Mesendoderm (in vitro differentiated cells): ENCODE measurements around the gene FGGY.
A peak's percentile ranks its signal among the peaks of the same experiment; 100 is the strongest.

ENCODE experiments used
- DNase-seq: peaks from one replicate; pipeline ENCODE4 v3.0.0; 2013
- H2AK5ac ChIP-seq: 2 replicates; pipeline ENCODE4 v1.6.1; 2013; ENCODE audit warnings: low read length, inconsistent platforms
- H2BK120ac ChIP-seq: 2 replicates; pipeline ENCODE4 v1.6.1; 2013; ENCODE audit warnings: low read depth, mild to moderate bottlenecking, low read length, moderate library complexity, mixed read lengths
- H2BK15ac ChIP-seq: replicated peaks from 2 replicates; pipeline ENCODE4 v1.6.1; 2013; ENCODE audit warnings: low read depth, mild to moderate bottlenecking, moderate library complexity
- H2BK5ac ChIP-seq: 2 replicates; pipeline ENCODE4 v1.6.1; 2013; ENCODE audit warnings: low read length, inconsistent platforms
- H3K18ac ChIP-seq: 2 replicates; pipeline ENCODE4 v1.6.1; 2013; ENCODE audit warnings: mild to moderate bottlenecking, low read length, mixed read lengths
- H3K23ac ChIP-seq: one replicate; pipeline ENCODE4 v1.6.1; 2013; ENCODE audit warnings: low read length
- H3K27ac ChIP-seq: 2 replicates; pipeline ENCODE4 v1.5.1; 2013; ENCODE audit warnings: low read depth, mild to moderate bottlenecking, inconsistent platforms, low read length, moderate library complexity
- H3K27me3 ChIP-seq: 2 replicates; pipeline ENCODE4 v1.6.1; 2013; ENCODE audit warnings: low read length, control low read depth, mild to moderate bottlenecking, inconsistent platforms; ENCODE audit not compliant: insufficient read depth, poor library complexity
- H3K36me3 ChIP-seq: 2 replicates; pipeline ENCODE4 v1.6.1; 2013; ENCODE audit warnings: low read length, inconsistent platforms; ENCODE audit not compliant: control insufficient read depth, insufficient read depth
- H3K4ac ChIP-seq: one replicate; pipeline ENCODE4 v1.6.1; 2013; ENCODE audit warnings: low read depth, mild to moderate bottlenecking, low read length, moderate library complexity
- H3K4me1 ChIP-seq: 2 replicates; pipeline ENCODE4 v1.6.1; 2013; ENCODE audit warnings: low read depth, low read length, inconsistent platforms; ENCODE audit not compliant: control insufficient read depth
- H3K4me2 ChIP-seq: 2 replicates; pipeline ENCODE4 v1.6.1; 2013; ENCODE audit warnings: low read length
- H3K4me3 ChIP-seq: 2 replicates; pipeline ENCODE4 v1.5.1; 2013; ENCODE audit warnings: mild to moderate bottlenecking, low read length
- H3K56ac ChIP-seq: one replicate; pipeline ENCODE4 v1.6.1; 2013; ENCODE audit warnings: low read length
- H3K79me1 ChIP-seq: 2 replicates; pipeline ENCODE4 v1.6.1; 2013; ENCODE audit warnings: low read length, inconsistent platforms
- H3K79me2 ChIP-seq: 2 replicates; pipeline ENCODE4 v1.6.1; 2013; ENCODE audit warnings: mild to moderate bottlenecking, low read length; ENCODE audit not compliant: control insufficient read depth, insufficient read depth
- H3K9ac ChIP-seq: 2 replicates; pipeline ENCODE4 v1.6.1; 2013; ENCODE audit warnings: low read length, inconsistent platforms
- H4K5ac ChIP-seq: one replicate; pipeline ENCODE4 v1.6.1; 2013; ENCODE audit warnings: low read length
- H4K8ac ChIP-seq: one replicate; pipeline ENCODE4 v1.6.1; 2013; ENCODE audit warnings: low read depth, mild to moderate bottlenecking, control low read depth, low read length, moderate library complexity
- WGBS: extraction: QIAGEN DNeasy Blood & Tissue Kit; methylation state at CpG from one replicate; pipeline ENCODE4 v1.1.7; 2013; ENCODE audit warnings: low lambda C conversion rate, missing lambda C conversion rate; ENCODE audit not compliant: insufficient coverage; ENCODE audit errors: extremely low coverage; 5-methylcytosine and 5-hydroxymethylcytosine counted together

The FGGY gene

GRCh38 chr1:59666106-59666505 is 369.2 kb downstream of the FGGY start:
- Histone ChIP-seq H3K79me2 (no peaks in the 10 kb centered on the region), H3K36me3 (no peaks in the 10 kb centered on the region), H4K8ac (no peak overlapping the region), H3K79me1 (no peaks in the 10 kb centered on the region), H3K4me2 (no peak overlapping the region), H2BK120ac (no peak overlapping the region), H3K4me3 (no peak overlapping the region), H2BK5ac (no peak overlapping the region), H2BK15ac (peak overlapping the region; percentile 8), H3K56ac (no peak overlapping the region), H3K27ac (no peak overlapping the region), H3K4ac (no peak overlapping the region), H3K27me3 (no peaks in the 10 kb centered on the region), H4K5ac (no peak overlapping the region), H3K23ac (no peak overlapping the region), H3K4me1 (peaks cover 2% of the 10 kb centered on the region), H3K9ac (no peak overlapping the region), H2AK5ac (no peak overlapping the region), H3K18ac (no peak overlapping the region)
- DNase-seq: no peak
- WGBS: no CpG with 5 or more reads among the region's 1 CpG

- Histone ChIP-seq H3K27ac (no peak overlapping the region), H2BK15ac (no peak overlapping the region), H3K4me1 (peaks cover 2% of the 10 kb centered on the region), H3K27me3 (no peaks in the 10 kb centered on the region), H3K4ac (no peak overlapping the region), H3K56ac (no peak overlapping the region), H2BK120ac (no peak overlapping the region), H2AK5ac (no peak overlapping the region), H3K79me1 (no peaks in the 10 kb centered on the region), H3K18ac (no peak overlapping the region), H3K4me3 (no peak overlapping the region), H3K9ac (no peak overlapping the region), H3K36me3 (no peaks in the 10 kb centered on the region), H3K79me2 (no peaks in the 10 kb centered on the region), H4K8ac (no peak overlapping the region), H2BK5ac (no peak overlapping the region), H3K4me2 (no peak overlapping the region), H3K23ac (no peak overlapping the region), H4K5ac (no peak overlapping the region)
- WGBS: no CpG with 5 or more reads among the region's 3 CpGs
- DNase-seq: no peak
Measured at GRCh38 chr1:59667020-59667419, 370.1 kb downstream of the FGGY start.

DNA sequence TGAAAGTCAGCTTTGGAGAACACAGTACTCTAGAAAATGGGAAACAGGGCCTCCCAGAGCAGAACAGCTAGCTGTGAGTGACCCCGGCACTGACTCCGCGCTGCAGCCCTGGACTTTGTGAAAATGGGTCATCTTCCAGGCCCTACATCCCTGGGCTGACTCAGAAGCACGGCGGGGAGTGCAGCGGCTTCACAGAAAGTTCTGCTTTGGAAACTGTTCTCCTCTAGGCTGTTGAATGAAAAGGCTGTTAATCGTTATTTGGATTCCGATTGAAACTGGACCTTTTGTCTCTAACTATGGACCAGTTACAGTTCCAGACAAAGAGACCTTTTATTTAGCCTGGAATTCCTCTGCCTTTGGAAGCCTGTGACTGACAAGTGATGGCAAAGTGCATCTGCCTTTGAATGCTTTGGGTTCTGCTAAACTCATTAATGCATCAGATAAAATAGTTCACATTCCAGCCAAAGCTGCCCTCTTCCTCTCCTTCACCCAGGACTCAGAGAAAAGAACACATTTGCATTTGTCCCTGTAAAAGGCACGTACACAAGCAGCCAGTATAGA is 372.9 kb downstream of the FGGY start:
- H3K79me1 ChIP-seq: no peaks in the 10 kb centered on the region

DNA sequence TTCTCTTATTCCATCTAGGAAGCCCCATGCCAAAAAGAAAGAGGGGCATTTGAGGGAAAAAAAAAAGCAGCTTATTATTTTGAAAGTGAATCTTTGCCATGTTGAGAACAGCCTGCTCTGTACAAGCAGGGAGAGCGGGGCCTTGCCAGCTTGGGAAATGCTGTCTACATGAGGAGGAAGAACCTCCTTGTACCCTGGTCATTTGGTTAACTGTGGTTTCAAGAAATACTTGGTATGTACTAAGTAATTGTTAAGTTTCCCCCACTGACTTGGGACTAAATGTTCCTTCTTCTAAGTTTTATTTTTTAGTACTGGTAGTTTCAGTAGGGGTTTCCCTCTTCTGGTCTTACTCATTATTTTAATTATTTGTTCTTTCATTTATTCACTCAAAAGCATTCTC is 373.8 kb downstream of the FGGY start:
- no peak for DNase-seq
- H3K4ac ChIP-seq: no peak overlapping the region
- no peaks in the 10 kb centered on the region for H3K79me1 ChIP-seq
- no peak overlapping the region for H2BK15ac ChIP-seq
- no peaks in the 10 kb centered on the region for H3K79me2 ChIP-seq
- H2BK120ac ChIP-seq: no peak overlapping the region
- no peak overlapping the region for H3K4me3 ChIP-seq
- H2AK5ac ChIP-seq: no peak overlapping the region
- H2BK5ac ChIP-seq: no peak overlapping the region
- peak overlapping the region; percentile 31 for H3K18ac ChIP-seq
- H3K56ac ChIP-seq: no peak overlapping the region
- H3K9ac ChIP-seq: no peak overlapping the region
- no peak overlapping the region for H4K5ac ChIP-seq
- H3K4me1 ChIP-seq: peaks cover 4% of the 10 kb centered on the region
- H3K4me2 ChIP-seq: no peak overlapping the region
- no peak overlapping the region for H3K23ac ChIP-seq
- H4K8ac ChIP-seq: no peak overlapping the region
- no CpG with 5 or more reads among the region's 1 CpG for WGBS
- H3K36me3 ChIP-seq: no peaks in the 10 kb centered on the region
- H3K27ac ChIP-seq: no peak overlapping the region
- no peaks in the 10 kb centered on the region for H3K27me3 ChIP-seq

More for the DNA sequence above, 372.9 kb downstream of the FGGY start:
- Histone ChIP-seq H2BK5ac (peak overlapping the region; percentile 26), H3K4me3 (no peak overlapping the region), H3K36me3 (no peaks in the 10 kb centered on the region), H3K4ac (no peak overlapping the region), H3K4me2 (no peak overlapping the region), H2AK5ac (no peak overlapping the region), H3K9ac (no peak overlapping the region), H3K27me3 (no peaks in the 10 kb centered on the region), H3K23ac (no peak overlapping the region), H2BK15ac (no peak overlapping the region), H4K5ac (no peak overlapping the region), H3K4me1 (peaks cover 4% of the 10 kb centered on the region), H3K18ac (no peak overlapping the region), H2BK120ac (no peak overlapping the region), H3K79me2 (no peaks in the 10 kb centered on the region), H4K8ac (no peak overlapping the region), H3K27ac (peak overlapping the region; percentile 30), H3K56ac (peak overlapping the region; percentile 19)
- no CpG with 5 or more reads among the region's 9 CpGs for WGBS
- peak; percentile 93 for DNase-seq

DNA sequence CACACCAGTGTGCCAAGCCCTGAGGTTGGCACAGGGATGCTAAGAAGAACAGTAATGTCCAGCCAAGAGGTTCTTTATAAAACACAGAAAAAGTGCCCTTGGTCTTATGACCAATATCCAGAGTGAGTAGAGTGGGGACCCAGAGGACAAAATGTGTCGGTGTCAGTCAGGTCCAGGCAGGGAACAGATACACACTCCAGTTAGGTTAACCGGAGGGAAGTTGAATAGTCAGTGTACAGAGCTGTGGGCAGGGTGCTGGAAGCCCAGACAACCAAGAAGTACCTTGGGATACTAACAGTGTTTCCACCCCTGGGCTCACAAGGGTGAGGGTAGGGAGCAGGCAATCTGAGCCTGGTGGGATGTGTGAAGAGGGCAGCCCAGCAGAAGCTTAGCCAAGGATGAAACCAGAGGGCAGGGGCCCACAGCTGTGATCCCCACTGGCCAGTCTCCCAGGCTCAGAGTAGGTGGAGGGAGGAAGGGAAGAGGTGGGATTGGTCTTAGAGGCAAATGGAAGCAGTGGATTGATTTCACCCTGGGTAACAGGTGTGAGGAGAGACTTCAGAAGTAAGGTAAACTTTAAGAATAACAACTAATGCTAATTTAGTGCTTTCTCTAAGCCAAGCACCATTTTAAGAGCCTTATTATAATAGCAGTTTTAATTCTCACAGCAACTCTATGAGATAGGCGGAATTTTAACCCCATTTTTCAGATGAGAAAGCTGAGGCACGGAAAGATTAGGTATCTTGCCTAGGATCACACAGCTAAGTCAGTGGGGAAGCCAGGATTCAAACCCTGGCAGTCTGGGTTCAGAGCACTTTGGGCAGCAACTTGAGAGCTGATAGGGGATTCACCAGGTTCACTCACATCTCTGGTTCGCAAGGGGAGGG is 374.4 kb downstream of the FGGY start:
- Histone ChIP-seq H3K79me1 (no peaks in the 10 kb centered on the region), H3K4me1 (peaks cover 8% of the 10 kb centered on the region)

More for the DNA sequence above, 374.4 kb downstream of the FGGY start:
- H2BK15ac ChIP-seq: no peak overlapping the region
- no peak overlapping the region for H4K5ac ChIP-seq
- H3K4me2 ChIP-seq: no peak overlapping the region
- no peaks in the 10 kb centered on the region for H3K27me3 ChIP-seq
- H3K4me3 ChIP-seq: no peak overlapping the region
- no peak overlapping the region for H4K8ac ChIP-seq
- peak overlapping the region; percentile 46 for H2AK5ac ChIP-seq
- no peak overlapping the region for H2BK120ac ChIP-seq
- no peak overlapping the region for H3K56ac ChIP-seq
- H3K23ac ChIP-seq: no peak overlapping the region
- DNase-seq: no peak
- no peaks in the 10 kb centered on the region for H3K79me2 ChIP-seq
- H3K36me3 ChIP-seq: no peaks in the 10 kb centered on the region
- H3K4ac ChIP-seq: no peak overlapping the region
- H3K9ac ChIP-seq: no peak overlapping the region
- WGBS: no CpG with 5 or more reads among the region's 5 CpGs
- no peak overlapping the region for H3K27ac ChIP-seq
- peak overlapping the region; percentile 22 for H2BK5ac ChIP-seq
- H3K18ac ChIP-seq: no peak overlapping the region
